Measurements from ENCODE around the gene IGSF9B.

IGSF9B gene

DNA sequence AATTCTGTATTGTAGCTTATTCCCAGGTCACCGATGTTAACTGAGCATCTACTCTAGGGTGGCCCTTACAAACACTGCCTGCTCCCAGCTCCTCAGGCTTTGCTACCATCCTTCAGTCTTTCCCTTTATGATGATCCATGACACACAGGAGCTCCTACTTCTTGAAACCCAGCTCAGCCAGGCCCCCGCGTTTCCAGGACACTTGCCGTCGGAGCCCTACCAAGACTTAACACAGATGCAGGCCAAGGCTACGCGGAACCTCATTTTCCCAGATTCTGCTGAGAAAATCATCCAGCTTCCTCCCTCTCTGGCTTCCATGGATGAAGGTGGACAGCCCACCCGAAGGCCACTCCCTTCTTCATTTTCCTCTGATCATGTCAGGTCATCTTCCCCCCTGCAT lies 18.6 kb downstream of the IGSF9B start:
- Histone ChIP-seq H3K27me3 (ENCODE audit: insufficient read depth, low read depth) (no peaks in the 10 kb centered on the region), H3K4me1 (ENCODE audit: low read depth, poor library complexity, severe bottlenecking) (no peaks in the 10 kb centered on the region), H3K36me3 (ENCODE audit: insufficient read depth) (no peaks in the 10 kb centered on the region), H3K27ac (no peak overlapping the region), H4K20me1 (ENCODE audit: insufficient read depth) (no peaks in the 10 kb centered on the region), H2AFZ (ENCODE audit: low read depth) (no peak overlapping the region), H3K9ac (no peak overlapping the region), H3K79me2 (ENCODE audit: insufficient read depth, low read depth) (no peaks in the 10 kb centered on the region), H3K4me3 (IDR thresholded peaks at IDR 0.05; ENCODE audit: insufficient read depth, low read depth, low read length) (no peak overlapping the region), H3K4me2 (no peak overlapping the region)
- TF ChIP-seq CTCF (conservative IDR thresholded peaks at IDR 0.05; ENCODE audit: low read depth, low read length) = no peak

GRCh38 chr11:133937468-133937867 lies 19.3 kb downstream of the IGSF9B start:
- TF ChIP-seq CTCF (conservative IDR thresholded peaks at IDR 0.05; ENCODE audit: low read depth, low read length) = no peak
- H2AFZ ChIP-seq (ENCODE audit: low read depth) = no peak overlapping the region
- no peaks in the 10 kb centered on the region for H3K4me1 ChIP-seq (ENCODE audit: low read depth, poor library complexity, severe bottlenecking)
- H3K4me2 ChIP-seq = no peak overlapping the region
- no peak overlapping the region for H3K27ac ChIP-seq
- H3K4me3 ChIP-seq (IDR thresholded peaks at IDR 0.05; ENCODE audit: insufficient read depth, low read depth, low read length) = no peak overlapping the region
- no peaks in the 10 kb centered on the region for H3K36me3 ChIP-seq (ENCODE audit: insufficient read depth)
- no peaks in the 10 kb centered on the region for H3K79me2 ChIP-seq (ENCODE audit: insufficient read depth, low read depth)
- no peak overlapping the region for H3K9ac ChIP-seq
- H4K20me1 ChIP-seq (ENCODE audit: insufficient read depth) = no peaks in the 10 kb centered on the region
- no peaks in the 10 kb centered on the region for H3K27me3 ChIP-seq (ENCODE audit: insufficient read depth, low read depth)

DNA sequence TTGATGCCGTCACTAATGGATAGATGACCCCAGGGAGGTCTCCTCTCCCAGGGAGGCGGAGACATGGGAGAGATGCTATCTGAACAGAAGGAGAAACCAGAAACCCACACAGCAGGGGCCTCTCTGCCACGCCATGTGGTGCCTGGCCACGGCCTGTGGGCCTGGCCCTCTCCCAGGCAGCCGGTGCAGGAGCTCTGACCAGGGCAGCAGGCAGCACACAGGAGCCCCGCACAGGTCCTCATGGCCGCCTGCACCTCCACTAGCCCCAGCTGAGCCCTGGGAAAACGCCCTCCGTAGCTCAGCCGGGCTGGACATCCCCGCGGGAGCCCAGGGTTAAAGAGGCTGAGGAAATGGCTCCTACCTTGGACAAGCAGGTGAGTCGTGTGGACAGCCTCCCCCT lies 19.8 kb downstream of the IGSF9B start:
- Histone ChIP-seq H3K27me3 (ENCODE audit: insufficient read depth, low read depth) (no peaks in the 10 kb centered on the region), H3K79me2 (ENCODE audit: insufficient read depth, low read depth) (no peaks in the 10 kb centered on the region), H3K4me3 (IDR thresholded peaks at IDR 0.05; ENCODE audit: insufficient read depth, low read depth, low read length) (no peak overlapping the region), H3K36me3 (ENCODE audit: insufficient read depth) (no peaks in the 10 kb centered on the region), H4K20me1 (ENCODE audit: insufficient read depth) (no peaks in the 10 kb centered on the region), H3K4me1 (ENCODE audit: low read depth, poor library complexity, severe bottlenecking) (no peaks in the 10 kb centered on the region), H3K9ac (no peak overlapping the region), H3K4me2 (no peak overlapping the region), H2AFZ (ENCODE audit: low read depth) (no peak overlapping the region), H3K27ac (no peak overlapping the region)
- TF ChIP-seq CTCF (conservative IDR thresholded peaks at IDR 0.05; ENCODE audit: low read depth, low read length) = no peak

DNA sequence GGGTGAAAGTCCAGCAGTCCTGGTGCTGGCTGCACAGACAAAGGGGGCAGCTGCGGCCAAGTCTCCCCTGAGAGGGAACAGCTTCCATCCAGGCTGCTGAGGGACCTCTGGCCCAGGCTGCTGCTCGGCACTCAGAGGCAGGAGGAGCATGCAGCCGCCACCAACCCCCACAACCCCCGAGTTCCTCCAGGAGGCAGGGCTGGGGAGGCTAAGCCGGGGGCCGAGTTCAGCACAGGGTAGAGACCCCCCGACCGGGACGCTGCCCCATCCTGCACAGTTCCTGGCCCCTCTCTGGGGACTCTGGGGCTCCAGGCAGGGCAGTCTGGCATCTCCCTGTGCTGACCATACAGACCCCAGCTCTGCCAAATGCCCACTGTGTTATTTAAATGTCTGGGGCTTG lies 20.2 kb downstream of the IGSF9B start:
- Histone ChIP-seq H4K20me1 (ENCODE audit: insufficient read depth) (no peaks in the 10 kb centered on the region), H3K27me3 (ENCODE audit: insufficient read depth, low read depth) (no peaks in the 10 kb centered on the region), H3K9ac (no peak overlapping the region), H3K4me1 (ENCODE audit: low read depth, poor library complexity, severe bottlenecking) (no peaks in the 10 kb centered on the region), H3K36me3 (ENCODE audit: insufficient read depth) (no peaks in the 10 kb centered on the region), H2AFZ (ENCODE audit: low read depth) (no peak overlapping the region), H3K79me2 (ENCODE audit: insufficient read depth, low read depth) (no peaks in the 10 kb centered on the region), H3K27ac (no peak overlapping the region), H3K4me2 (no peak overlapping the region), H3K4me3 (IDR thresholded peaks at IDR 0.05; ENCODE audit: insufficient read depth, low read depth, low read length) (no peak overlapping the region)
- TF ChIP-seq CTCF (conservative IDR thresholded peaks at IDR 0.05; ENCODE audit: low read depth, low read length) = no peak

DNA sequence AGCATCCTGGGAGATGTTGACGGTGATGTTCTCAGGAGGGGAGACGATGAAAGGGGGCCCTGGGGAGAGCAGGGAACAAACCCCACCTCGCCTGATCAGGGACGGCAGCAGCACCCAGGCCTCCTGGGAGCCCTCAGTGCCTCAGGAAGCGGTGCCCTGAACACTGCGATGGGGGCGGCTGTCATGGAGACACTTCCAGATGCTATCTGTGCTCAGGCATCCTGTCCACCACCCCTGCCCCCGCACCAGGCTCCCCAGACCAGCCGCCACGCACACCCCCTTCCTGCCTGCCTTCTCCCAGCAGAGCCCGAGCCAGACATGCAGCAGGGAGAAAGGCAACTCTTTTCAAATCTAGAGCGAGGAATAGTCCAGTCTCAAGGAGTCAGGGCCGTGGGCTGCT lies 20.6 kb downstream of the IGSF9B start:
- Histone ChIP-seq H4K20me1 (ENCODE audit: insufficient read depth) (no peaks in the 10 kb centered on the region), H3K27me3 (ENCODE audit: insufficient read depth, low read depth) (no peaks in the 10 kb centered on the region), H3K79me2 (ENCODE audit: insufficient read depth, low read depth) (no peaks in the 10 kb centered on the region), H3K36me3 (ENCODE audit: insufficient read depth) (no peaks in the 10 kb centered on the region), H3K4me1 (ENCODE audit: low read depth, poor library complexity, severe bottlenecking) (no peaks in the 10 kb centered on the region), H3K27ac (no peak overlapping the region), H3K4me3 (IDR thresholded peaks at IDR 0.05; ENCODE audit: insufficient read depth, low read depth, low read length) (no peak overlapping the region), H2AFZ (ENCODE audit: low read depth) (no peak overlapping the region), H3K4me2 (no peak overlapping the region), H3K9ac (no peak overlapping the region)
- no peak for TF ChIP-seq CTCF (conservative IDR thresholded peaks at IDR 0.05; ENCODE audit: low read depth, low read length)
